ENCODE data around the gene TYR.
"Not testable (repeated sequence)": the region's sequence is repeated elsewhere in the genome, so short reads cannot be mapped to it uniquely, and the experiment has no call there.

- TF ChIP-seq, protein P1, sequence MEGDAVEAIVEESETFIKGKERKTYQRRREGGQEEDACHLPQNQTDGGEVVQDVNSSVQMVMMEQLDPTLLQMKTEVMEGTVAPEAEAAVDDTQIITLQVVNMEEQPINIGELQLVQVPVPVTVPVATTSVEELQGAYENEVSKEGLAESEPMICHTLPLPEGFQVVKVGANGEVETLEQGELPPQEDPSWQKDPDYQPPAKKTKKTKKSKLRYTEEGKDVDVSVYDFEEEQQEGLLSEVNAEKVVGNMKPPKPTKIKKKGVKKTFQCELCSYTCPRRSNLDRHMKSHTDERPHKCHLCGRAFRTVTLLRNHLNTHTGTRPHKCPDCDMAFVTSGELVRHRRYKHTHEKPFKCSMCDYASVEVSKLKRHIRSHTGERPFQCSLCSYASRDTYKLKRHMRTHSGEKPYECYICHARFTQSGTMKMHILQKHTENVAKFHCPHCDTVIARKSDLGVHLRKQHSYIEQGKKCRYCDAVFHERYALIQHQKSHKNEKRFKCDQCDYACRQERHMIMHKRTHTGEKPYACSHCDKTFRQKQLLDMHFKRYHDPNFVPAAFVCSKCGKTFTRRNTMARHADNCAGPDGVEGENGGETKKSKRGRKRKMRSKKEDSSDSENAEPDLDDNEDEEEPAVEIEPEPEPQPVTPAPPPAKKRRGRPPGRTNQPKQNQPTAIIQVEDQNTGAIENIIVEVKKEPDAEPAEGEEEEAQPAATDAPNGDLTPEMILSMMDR (IDR thresholded peaks at IDR 0.05; ENCODE audit: low read depth, low read length, missing input control), result peak; percentile 53
- not testable (repeated sequence) for TF ChIP-seq YY1 (IDR thresholded peaks at IDR 0.05); SP1 (IDR thresholded peaks at IDR 0.05); FOXA1 (IDR thresholded peaks at IDR 0.05); EGR1 (IDR thresholded peaks at IDR 0.05; ENCODE audit: low read depth in 2 of 2); MAX (IDR thresholded peaks at IDR 0.05); HNF4G (IDR thresholded peaks at IDR 0.05); RXRA (IDR thresholded peaks at IDR 0.05); GABPA (IDR thresholded peaks at IDR 0.05 in 1 of 2, conservative IDR thresholded peaks at IDR 0.05 in 1 of 2); NR2F2 (IDR thresholded peaks at IDR 0.05)
- TF ChIP-seq, protein P2, sequence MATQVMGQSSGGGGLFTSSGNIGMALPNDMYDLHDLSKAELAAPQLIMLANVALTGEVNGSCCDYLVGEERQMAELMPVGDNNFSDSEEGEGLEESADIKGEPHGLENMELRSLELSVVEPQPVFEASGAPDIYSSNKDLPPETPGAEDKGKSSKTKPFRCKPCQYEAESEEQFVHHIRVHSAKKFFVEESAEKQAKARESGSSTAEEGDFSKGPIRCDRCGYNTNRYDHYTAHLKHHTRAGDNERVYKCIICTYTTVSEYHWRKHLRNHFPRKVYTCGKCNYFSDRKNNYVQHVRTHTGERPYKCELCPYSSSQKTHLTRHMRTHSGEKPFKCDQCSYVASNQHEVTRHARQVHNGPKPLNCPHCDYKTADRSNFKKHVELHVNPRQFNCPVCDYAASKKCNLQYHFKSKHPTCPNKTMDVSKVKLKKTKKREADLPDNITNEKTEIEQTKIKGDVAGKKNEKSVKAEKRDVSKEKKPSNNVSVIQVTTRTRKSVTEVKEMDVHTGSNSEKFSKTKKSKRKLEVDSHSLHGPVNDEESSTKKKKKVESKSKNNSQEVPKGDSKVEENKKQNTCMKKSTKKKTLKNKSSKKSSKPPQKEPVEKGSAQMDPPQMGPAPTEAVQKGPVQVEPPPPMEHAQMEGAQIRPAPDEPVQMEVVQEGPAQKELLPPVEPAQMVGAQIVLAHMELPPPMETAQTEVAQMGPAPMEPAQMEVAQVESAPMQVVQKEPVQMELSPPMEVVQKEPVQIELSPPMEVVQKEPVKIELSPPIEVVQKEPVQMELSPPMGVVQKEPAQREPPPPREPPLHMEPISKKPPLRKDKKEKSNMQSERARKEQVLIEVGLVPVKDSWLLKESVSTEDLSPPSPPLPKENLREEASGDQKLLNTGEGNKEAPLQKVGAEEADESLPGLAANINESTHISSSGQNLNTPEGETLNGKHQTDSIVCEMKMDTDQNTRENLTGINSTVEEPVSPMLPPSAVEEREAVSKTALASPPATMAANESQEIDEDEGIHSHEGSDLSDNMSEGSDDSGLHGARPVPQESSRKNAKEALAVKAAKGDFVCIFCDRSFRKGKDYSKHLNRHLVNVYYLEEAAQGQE (IDR thresholded peaks at IDR 0.05), result not testable (repeated sequence)
- peak; percentile 84 for TF ChIP-seq RAD21 (IDR thresholded peaks at IDR 0.05)
- TF ChIP-seq, protein P3, sequence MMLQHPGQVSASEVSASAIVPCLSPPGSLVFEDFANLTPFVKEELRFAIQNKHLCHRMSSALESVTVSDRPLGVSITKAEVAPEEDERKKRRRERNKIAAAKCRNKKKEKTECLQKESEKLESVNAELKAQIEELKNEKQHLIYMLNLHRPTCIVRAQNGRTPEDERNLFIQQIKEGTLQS (IDR thresholded peaks at IDR 0.05), result not testable (repeated sequence)
Observed at GRCh38 chr11:89333704-89334103, 156.0 kb downstream of the TYR start.
